WTC11 (cell line): ENCODE measurements around the gene MARCKSL1. TPM values are rescaled to one million over a fixed set of nuclear protein-coding genes. Genes with fewer than 3 reads are reported as not detected.
A peak's percentile ranks its signal among the peaks of the same experiment; 100 is the strongest.

ENCODE experiments used
- ATAC-seq: fragments of 200-7000 bp; cut with Tn5 transposase; 2 replicates; pipeline ENCODE4 v1.10.0; 2021; ENCODE audit warnings: mild to moderate bottlenecking, moderate library complexity
- CTCF ChIA-PET: fragments of 300-600 bp; sonication (Branson Sonifier 250); formaldehyde crosslinking; loops from one replicate; lab custom pipeline; 2021; ENCODE audit warnings: antibody characterized with exemption; lab: Charles Lee
- POLR2A ChIA-PET: fragments of 350-600 bp; sonication (Branson Sonifier 250); formaldehyde crosslinking; loops from one replicate; lab custom pipeline; 2021; ENCODE audit warnings: antibody characterized with exemption; lab: Charles Lee
- DNase-seq: peaks from one replicate; pipeline ENCODE4 v3.0.0; 2021; ENCODE audit warnings: low spot score
- H3K27ac Mint-ChIP-seq: 2 replicates; pipeline ENCODE4 v1.8.0; 2021; ENCODE audit warnings: mixed read lengths
- H3K27me3 Mint-ChIP-seq: 2 replicates; pipeline ENCODE4 v1.8.0; 2021; ENCODE audit warnings: low read depth, mild to moderate bottlenecking, moderate library complexity, mixed read lengths
- H3K36me3 Mint-ChIP-seq: 2 replicates; pipeline ENCODE4 v1.8.0; 2021; ENCODE audit warnings: mixed read lengths
- H3K4me1 Mint-ChIP-seq: 2 replicates; pipeline ENCODE4 v1.8.0; 2022; ENCODE audit warnings: mixed read lengths
- H3K4me3 Mint-ChIP-seq: 2 replicates; pipeline ENCODE4 v1.8.0; 2021; ENCODE audit warnings: mild to moderate bottlenecking, moderate library complexity, mixed read lengths
- H3K9me3 Mint-ChIP-seq: 2 replicates; pipeline ENCODE4 v1.8.0; 2021; ENCODE audit warnings: mixed read lengths
- EMX1 ChIP-seq: fragments of 250-450 bp; sonication (Bioruptor Pico); IDR thresholded peaks from 2 replicates; pipeline ENCODE4 v1.8.0; 2021; ENCODE audit warnings: mild to moderate bottlenecking
- FOXP1 ChIP-seq: sonication (generic); formaldehyde crosslinking; IDR thresholded peaks from 2 replicates; pipeline ENCODE4 v1.8.0; 2022; ENCODE audit warnings: missing genetic modification reagents, mild to moderate bottlenecking, moderate library complexity, borderline replicate concordance
- HMGA2 ChIP-seq: fragments of 250-450 bp; sonication (Bioruptor Pico); IDR thresholded peaks from 2 replicates; pipeline ENCODE4 v1.4.0; 2021; ENCODE audit warnings: mild to moderate bottlenecking, moderate library complexity
- MYBL2 ChIP-seq: sonication (generic); formaldehyde crosslinking; IDR thresholded peaks from 2 replicates; pipeline ENCODE4 v1.8.1; 2023; ENCODE audit warnings: mild to moderate bottlenecking, moderate library complexity, missing genetic modification reagents
- NFE2L1 ChIP-seq: sonication (generic); formaldehyde crosslinking; IDR thresholded peaks from 2 replicates; pipeline ENCODE4 v1.8.1; 2023; ENCODE audit warnings: missing genetic modification reagents
- NR1H2 ChIP-seq: sonication (generic); formaldehyde crosslinking; IDR thresholded peaks from 2 replicates; pipeline ENCODE4 v1.9.0; 2021; ENCODE audit warnings: mild to moderate bottlenecking, moderate library complexity, missing genetic modification reagents
- OVOL2 ChIP-seq: fragments of 250-450 bp; sonication (Bioruptor Pico); IDR thresholded peaks from 2 replicates; pipeline ENCODE4 v1.9.0; 2021; ENCODE audit warnings: mild to moderate bottlenecking, borderline replicate concordance
- RELA ChIP-seq: sonication (generic); formaldehyde crosslinking; IDR thresholded peaks from 2 replicates; pipeline ENCODE4 v1.8.1; 2022; ENCODE audit warnings: missing genetic modification reagents, mild to moderate bottlenecking, borderline replicate concordance
- ZBTB21 ChIP-seq: sonication (generic); formaldehyde crosslinking; IDR thresholded peaks from 2 replicates; pipeline ENCODE4 v1.8.1; 2023; ENCODE audit warnings: mild to moderate bottlenecking, missing genetic modification reagents, borderline replicate concordance
- ZNF219 ChIP-seq: sonication (generic); formaldehyde crosslinking; IDR thresholded peaks from 2 replicates; pipeline ENCODE4 v1.8.0; 2023; ENCODE audit warnings: missing genetic modification reagents, mild to moderate bottlenecking, borderline replicate concordance
- ZNF396 ChIP-seq: fragments of 250-450 bp; sonication (Bioruptor Pico); IDR thresholded peaks from 2 replicates; pipeline ENCODE4 v1.8.0; 2021; ENCODE audit warnings: mild to moderate bottlenecking, moderate library complexity, borderline replicate concordance
- ZNF671 ChIP-seq: fragments of 250-450 bp; sonication (Bioruptor Pico); IDR thresholded peaks from 2 replicates; pipeline ENCODE4 v1.8.0; 2021; ENCODE audit warnings: mild to moderate bottlenecking
- total RNA-seq: library from RNA; stranded (reverse); gene quantifications from 3 replicates; pipeline ENCODE4 v1.2.3, GENCODE V29; 2021
- TF ChIP-seq, protein P1 (sequence below): fragments of 250-450 bp; sonication (Bioruptor Pico); IDR thresholded peaks from 2 replicates; pipeline ENCODE4 v1.9.0; 2021; ENCODE audit warnings: mild to moderate bottlenecking
- TF ChIP-seq, protein P2 (sequence below): sonication (generic); formaldehyde crosslinking; IDR thresholded peaks from 2 replicates; pipeline ENCODE4 v1.8.1; 2022; ENCODE audit warnings: missing genetic modification reagents, borderline replicate concordance
- TF ChIP-seq, protein P3 (sequence below): sonication (generic); formaldehyde crosslinking; IDR thresholded peaks from 2 replicates; pipeline ENCODE4 v1.8.0; 2023; ENCODE audit warnings: mild to moderate bottlenecking, missing genetic modification reagents
- TF ChIP-seq, protein P4 (sequence below): sonication (generic); formaldehyde crosslinking; IDR thresholded peaks from 2 replicates; pipeline ENCODE4 v1.8.0; 2022; ENCODE audit warnings: mild to moderate bottlenecking, missing genetic modification reagents
- TF ChIP-seq, protein P5 (sequence below): sonication (generic); formaldehyde crosslinking; IDR thresholded peaks from 2 replicates; pipeline ENCODE4 v1.8.1; 2023; ENCODE audit warnings: mild to moderate bottlenecking, missing genetic modification reagents

MARCKSL1 gene
- total RNA-seq, 1 experiment from 2014 or later: 450 TPM

DNA sequence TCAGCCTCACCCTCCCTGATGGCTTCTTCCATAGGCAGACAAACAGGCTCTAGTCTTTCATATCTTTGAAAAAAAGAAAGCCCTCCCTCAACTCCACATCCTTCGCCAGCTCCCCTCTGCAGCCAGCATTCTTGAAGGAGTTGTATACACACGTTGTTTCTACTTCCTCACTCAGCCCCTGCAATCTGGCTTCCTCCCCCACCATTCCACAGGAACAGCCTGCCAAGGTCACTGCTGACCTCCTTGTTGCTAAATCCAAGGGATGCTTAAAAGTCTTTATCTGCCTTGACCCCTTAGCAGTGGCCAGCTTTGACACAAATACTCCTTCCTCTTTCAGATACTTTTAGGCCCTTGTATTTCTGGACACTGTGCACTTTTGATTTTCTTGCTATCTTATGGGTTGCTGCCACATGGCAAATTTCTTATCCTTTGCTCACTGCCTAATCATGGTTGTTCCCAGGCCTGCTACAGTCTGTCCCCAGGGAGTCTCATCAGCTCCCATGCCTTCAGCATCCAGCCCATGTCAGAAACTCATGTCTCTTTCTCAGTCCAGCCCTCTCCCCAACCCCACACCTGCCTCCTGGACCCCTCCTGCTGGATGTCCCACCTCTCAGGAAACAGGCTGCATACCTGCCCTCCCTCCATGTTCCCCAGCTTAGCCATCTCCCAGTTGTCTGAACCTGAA lies 18.0 kb upstream of the MARCKSL1 start:
- peaks cover 18% of the 10 kb centered on the region for H3K4me1 Mint-ChIP-seq
- H3K9me3 Mint-ChIP-seq: peaks cover 11% of the 10 kb centered on the region
- DNase-seq: no peak

DNA sequence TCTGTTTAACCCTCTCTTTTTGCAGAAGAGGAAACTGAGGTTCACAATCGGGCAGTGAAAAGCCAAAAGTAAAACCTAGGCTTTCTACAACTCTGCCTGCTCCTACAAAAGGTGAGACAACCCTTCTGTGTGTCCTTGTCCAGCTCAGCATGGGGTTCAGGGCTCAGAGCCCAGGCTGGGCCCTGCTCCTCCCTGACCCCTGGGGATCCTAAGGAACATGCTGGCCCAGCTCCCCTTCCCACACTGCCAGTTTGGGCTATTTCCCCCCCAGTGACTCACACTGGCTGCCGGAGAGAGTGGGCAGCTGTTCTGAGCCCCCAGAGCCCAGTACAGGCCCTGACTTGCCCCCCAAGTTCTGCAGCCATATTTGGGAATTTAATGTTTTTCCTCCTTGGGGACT lies 17.4 kb upstream of the MARCKSL1 start:
- no peak for DNase-seq
- POLR2A ChIA-PET: interaction anchor here (1.0 to 2.6 kb wide), 3 partner anchors 12 to 41 kb away, joined by 3 to 18 read pairs (median 8); partner anchors contain the start of genes BSDC1 and MARCKSL1
- Mint-ChIP-seq H3K36me3 (peaks cover 11% of the 10 kb centered on the region), H3K27ac (peak overlapping the region; percentile 31; the same call in 1 of the 2 replicates), H3K4me3 (peak overlapping the region; percentile 60; the same call in 1 of the 2 replicates), H3K4me1 (peaks cover 18% of the 10 kb centered on the region), H3K27me3 (peaks cover 52% of the 10 kb centered on the region), H3K9me3 (peaks cover 11% of the 10 kb centered on the region)
- CTCF ChIA-PET: interaction anchor here (0.9 kb wide), 1 partner anchor 105 kb away, joined by 3 read pairs; no protein-coding TSS in a partner anchor
- no peak for ATAC-seq
- no peak for TF ChIP-seq ZNF219 (CRISPR knock-in tag)
- no peak for TF ChIP-seq NR1H2 (CRISPR knock-in tag)

More for the DNA sequence above, 18.0 kb upstream of the MARCKSL1 start:
- peaks cover 11% of the 10 kb centered on the region for H3K36me3 Mint-ChIP-seq
- peak overlapping the region; percentile 31; the same call in 1 of the 2 replicates for H3K27ac Mint-ChIP-seq
- no peak overlapping the region for H3K4me3 Mint-ChIP-seq
- ChIA-PET POLR2A (interaction anchor here (1.0 to 2.6 kb wide), 3 partner anchors 12 to 40 kb away, joined by 3 to 18 read pairs (median 8); partner anchors contain the start of genes BSDC1 and MARCKSL1), CTCF (interaction anchor here (0.9 kb wide), 1 partner anchor 105 kb away, joined by 3 read pairs; no protein-coding TSS in a partner anchor)
- TF ChIP-seq, protein P1, sequence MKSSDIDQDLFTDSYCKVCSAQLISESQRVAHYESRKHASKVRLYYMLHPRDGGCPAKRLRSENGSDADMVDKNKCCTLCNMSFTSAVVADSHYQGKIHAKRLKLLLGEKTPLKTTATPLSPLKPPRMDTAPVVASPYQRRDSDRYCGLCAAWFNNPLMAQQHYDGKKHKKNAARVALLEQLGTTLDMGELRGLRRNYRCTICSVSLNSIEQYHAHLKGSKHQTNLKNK (CRISPR knock-in tag): no peak
- no peak for TF ChIP-seq RELA (CRISPR knock-in tag)
- TF ChIP-seq FOXP1: no peak
- TF ChIP-seq EMX1: no peak
- no peak for ATAC-seq
- peaks cover 52% of the 10 kb centered on the region for H3K27me3 Mint-ChIP-seq

DNA sequence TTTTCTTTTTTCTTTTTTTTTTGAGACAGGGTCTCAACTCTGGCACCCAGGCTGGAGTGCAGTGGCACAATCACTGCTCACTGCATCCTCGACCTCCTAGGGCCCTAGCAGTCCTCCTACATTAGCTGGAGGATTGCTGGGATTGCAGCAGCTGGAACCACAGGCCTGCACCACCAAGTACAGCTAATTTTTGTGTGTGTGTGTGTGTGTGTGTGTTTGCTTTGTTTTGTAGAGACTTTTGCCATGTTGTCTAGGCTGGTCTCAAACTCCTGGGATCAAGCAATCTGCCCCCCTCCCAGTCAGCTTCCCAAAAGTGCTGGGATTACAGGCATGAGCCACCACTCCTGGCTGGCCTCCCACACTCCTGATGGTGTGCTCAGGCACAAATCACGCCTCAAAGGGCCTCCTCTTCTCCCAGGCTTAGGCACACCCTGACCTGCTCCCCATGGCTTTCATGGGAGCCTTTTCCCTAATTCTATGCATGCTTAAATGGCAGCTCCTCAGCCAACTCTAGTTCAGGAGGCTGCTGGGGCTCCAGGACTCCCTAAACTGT lies 16.9 kb upstream of the MARCKSL1 start:
- no peak for DNase-seq
- Mint-ChIP-seq H3K4me1 (peaks cover 18% of the 10 kb centered on the region), H3K9me3 (peaks cover 11% of the 10 kb centered on the region), H3K36me3 (peaks cover 11% of the 10 kb centered on the region), H3K4me3 (peak overlapping the region; percentile 60; the same call in 1 of the 2 replicates), H3K27me3 (peaks cover 52% of the 10 kb centered on the region), H3K27ac (no peak overlapping the region)
- ChIA-PET POLR2A (interaction anchor here (1.0 to 2.6 kb wide), 3 partner anchors 13 to 41 kb away, joined by 3 to 18 read pairs (median 8); partner anchors contain the start of genes BSDC1 and MARCKSL1), CTCF (no interaction called here)
- TF ChIP-seq MYBL2 (no peak), ZNF396 (CRISPR knock-in tag) (no peak), HMGA2 (CRISPR knock-in tag) (no peak)
- TF ChIP-seq, protein P2, sequence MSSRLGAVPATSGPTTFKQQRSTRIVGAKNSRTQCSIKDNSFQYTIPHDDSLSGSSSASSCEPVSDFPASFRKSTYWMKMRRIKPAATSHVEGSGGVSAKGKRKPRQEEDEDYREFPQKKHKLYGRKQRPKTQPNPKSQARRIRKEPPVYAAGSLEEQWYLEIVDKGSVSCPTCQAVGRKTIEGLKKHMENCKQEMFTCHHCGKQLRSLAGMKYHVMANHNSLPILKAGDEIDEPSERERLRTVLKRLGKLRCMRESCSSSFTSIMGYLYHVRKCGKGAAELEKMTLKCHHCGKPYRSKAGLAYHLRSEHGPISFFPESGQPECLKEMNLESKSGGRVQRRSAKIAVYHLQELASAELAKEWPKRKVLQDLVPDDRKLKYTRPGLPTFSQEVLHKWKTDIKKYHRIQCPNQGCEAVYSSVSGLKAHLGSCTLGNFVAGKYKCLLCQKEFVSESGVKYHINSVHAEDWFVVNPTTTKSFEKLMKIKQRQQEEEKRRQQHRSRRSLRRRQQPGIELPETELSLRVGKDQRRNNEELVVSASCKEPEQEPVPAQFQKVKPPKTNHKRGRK (CRISPR knock-in tag): no peak
- TF ChIP-seq, protein P3, sequence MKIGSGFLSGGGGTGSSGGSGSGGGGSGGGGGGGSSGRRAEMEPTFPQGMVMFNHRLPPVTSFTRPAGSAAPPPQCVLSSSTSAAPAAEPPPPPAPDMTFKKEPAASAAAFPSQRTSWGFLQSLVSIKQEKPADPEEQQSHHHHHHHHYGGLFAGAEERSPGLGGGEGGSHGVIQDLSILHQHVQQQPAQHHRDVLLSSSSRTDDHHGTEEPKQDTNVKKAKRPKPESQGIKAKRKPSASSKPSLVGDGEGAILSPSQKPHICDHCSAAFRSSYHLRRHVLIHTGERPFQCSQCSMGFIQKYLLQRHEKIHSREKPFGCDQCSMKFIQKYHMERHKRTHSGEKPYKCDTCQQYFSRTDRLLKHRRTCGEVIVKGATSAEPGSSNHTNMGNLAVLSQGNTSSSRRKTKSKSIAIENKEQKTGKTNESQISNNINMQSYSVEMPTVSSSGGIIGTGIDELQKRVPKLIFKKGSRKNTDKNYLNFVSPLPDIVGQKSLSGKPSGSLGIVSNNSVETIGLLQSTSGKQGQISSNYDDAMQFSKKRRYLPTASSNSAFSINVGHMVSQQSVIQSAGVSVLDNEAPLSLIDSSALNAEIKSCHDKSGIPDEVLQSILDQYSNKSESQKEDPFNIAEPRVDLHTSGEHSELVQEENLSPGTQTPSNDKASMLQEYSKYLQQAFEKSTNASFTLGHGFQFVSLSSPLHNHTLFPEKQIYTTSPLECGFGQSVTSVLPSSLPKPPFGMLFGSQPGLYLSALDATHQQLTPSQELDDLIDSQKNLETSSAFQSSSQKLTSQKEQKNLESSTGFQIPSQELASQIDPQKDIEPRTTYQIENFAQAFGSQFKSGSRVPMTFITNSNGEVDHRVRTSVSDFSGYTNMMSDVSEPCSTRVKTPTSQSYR (CRISPR knock-in tag): no peak
- no peak for ATAC-seq

DNA sequence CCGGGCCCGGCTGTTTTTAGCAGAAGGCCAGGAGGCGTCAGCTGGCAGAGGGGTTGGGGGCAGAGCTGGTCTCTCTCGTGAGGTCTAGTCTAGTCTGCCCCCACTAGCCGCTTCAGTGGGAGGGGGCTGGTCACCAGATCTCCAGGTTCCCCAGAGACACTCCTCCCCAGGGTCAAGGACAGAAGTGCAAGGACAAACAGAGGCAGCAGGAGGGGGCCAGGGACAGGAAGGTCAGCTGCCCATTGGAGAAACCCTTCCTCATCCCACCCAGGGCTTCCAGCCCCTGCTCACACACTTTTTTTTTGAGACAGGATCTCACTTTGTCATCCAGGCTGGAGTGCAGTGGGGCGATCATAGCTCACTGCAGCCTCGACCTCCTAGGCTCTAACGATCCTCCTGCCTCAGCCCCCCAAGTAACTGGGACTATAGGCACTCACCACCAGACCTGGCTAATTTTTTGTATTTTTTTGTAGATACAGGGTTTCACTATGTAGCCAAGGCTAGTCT lies 16.3 kb upstream of the MARCKSL1 start:
- Mint-ChIP-seq H3K4me3 (peak overlapping the region; percentile 60), H3K4me1 (peaks cover 18% of the 10 kb centered on the region), H3K27ac (no peak overlapping the region), H3K36me3 (peaks cover 11% of the 10 kb centered on the region), H3K9me3 (peaks cover 11% of the 10 kb centered on the region), H3K27me3 (peaks cover 50% of the 10 kb centered on the region)
- ATAC-seq (no peak), DNase-seq (no peak)
- CTCF ChIA-PET: interaction anchor here (1.8 to 2.1 kb wide), 2 partner anchors 11 to 112 kb away, joined by 11 to 21 read pairs; no protein-coding TSS in a partner anchor
- POLR2A ChIA-PET: interaction anchor here (0.6 to 2.6 kb wide), 4 partner anchors 9 to 42 kb away, joined by 4 to 18 read pairs (median 6); partner anchors contain the start of genes BSDC1 and MARCKSL1
- TF ChIP-seq ZBTB21 (CRISPR knock-in tag) (no peak), OVOL2 (CRISPR knock-in tag) (no peak), ZNF671 (CRISPR knock-in tag) (no peak), NFE2L1 (CRISPR knock-in tag) (no peak)
- TF ChIP-seq, protein P4, sequence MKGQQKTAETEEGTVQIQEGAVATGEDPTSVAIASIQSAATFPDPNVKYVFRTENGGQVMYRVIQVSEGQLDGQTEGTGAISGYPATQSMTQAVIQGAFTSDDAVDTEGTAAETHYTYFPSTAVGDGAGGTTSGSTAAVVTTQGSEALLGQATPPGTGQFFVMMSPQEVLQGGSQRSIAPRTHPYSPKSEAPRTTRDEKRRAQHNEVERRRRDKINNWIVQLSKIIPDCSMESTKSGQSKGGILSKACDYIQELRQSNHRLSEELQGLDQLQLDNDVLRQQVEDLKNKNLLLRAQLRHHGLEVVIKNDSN: no peak
- TF ChIP-seq, protein P5, sequence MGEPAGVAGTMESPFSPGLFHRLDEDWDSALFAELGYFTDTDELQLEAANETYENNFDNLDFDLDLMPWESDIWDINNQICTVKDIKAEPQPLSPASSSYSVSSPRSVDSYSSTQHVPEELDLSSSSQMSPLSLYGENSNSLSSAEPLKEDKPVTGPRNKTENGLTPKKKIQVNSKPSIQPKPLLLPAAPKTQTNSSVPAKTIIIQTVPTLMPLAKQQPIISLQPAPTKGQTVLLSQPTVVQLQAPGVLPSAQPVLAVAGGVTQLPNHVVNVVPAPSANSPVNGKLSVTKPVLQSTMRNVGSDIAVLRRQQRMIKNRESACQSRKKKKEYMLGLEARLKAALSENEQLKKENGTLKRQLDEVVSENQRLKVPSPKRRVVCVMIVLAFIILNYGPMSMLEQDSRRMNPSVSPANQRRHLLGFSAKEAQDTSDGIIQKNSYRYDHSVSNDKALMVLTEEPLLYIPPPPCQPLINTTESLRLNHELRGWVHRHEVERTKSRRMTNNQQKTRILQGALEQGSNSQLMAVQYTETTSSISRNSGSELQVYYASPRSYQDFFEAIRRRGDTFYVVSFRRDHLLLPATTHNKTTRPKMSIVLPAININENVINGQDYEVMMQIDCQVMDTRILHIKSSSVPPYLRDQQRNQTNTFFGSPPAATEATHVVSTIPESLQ (CRISPR knock-in tag): no peak
